Osteoblast (primary cell): ENCODE results near the gene LDHA. TPM values are rescaled to one million over a fixed set of nuclear protein-coding genes. Genes with fewer than 3 reads are reported as not detected.

Source experiments
- DNase-seq: peaks from one replicate; pipeline ENCODE4 v3.0.0; 2011; ENCODE audit warnings: low spot score, mixed read lengths; ENCODE audit not compliant: insufficient read length; ENCODE audit errors: missing footprints
- H2AFZ ChIP-seq: 2 replicates; pipeline ENCODE4 v1.6.0; 2011; ENCODE audit warnings: mild to moderate bottlenecking, low read length
- H3K27ac ChIP-seq: 2 replicates; pipeline ENCODE4 v1.5.1; 2011; ENCODE audit warnings: mild to moderate bottlenecking, low read depth, low read length, moderate library complexity
- H3K27me3 ChIP-seq: 2 replicates; pipeline ENCODE4 v1.6.0; 2012; ENCODE audit warnings: mild to moderate bottlenecking, control low read depth, inconsistent platforms, low read length, moderate library complexity; ENCODE audit not compliant: insufficient read depth
- H3K36me3 ChIP-seq: 2 replicates; pipeline ENCODE4 v1.5.1; 2011; ENCODE audit warnings: mild to moderate bottlenecking, low read length, control low read depth, moderate library complexity; ENCODE audit not compliant: insufficient read depth
- H3K4me1 ChIP-seq: 2 replicates; pipeline ENCODE4 v1.5.1; 2011; ENCODE audit warnings: mild to moderate bottlenecking, low read length, control low read depth, moderate library complexity; ENCODE audit not compliant: insufficient read depth
- H3K4me2 ChIP-seq: 2 replicates; pipeline ENCODE4 v1.6.0; 2011; ENCODE audit warnings: mild to moderate bottlenecking, low read length; ENCODE audit not compliant: insufficient read depth
- H3K4me3 ChIP-seq: fragments of 200-600 bp; sonication (generic); 3 replicates; pipeline ENCODE4 v1.5.1; 2012; ENCODE audit warnings: mild to moderate bottlenecking, low read length, inconsistent platforms; ENCODE audit not compliant: insufficient read depth
- H3K79me2 ChIP-seq: 2 replicates; pipeline ENCODE4 v1.6.0; 2012; ENCODE audit warnings: mild to moderate bottlenecking, low read length, control low read depth, inconsistent platforms; ENCODE audit not compliant: insufficient read depth
- H3K9me3 ChIP-seq: 2 replicates; pipeline ENCODE4 v1.5.1; 2011; ENCODE audit warnings: low read depth, low read length, control low read depth
- H4K20me1 ChIP-seq: 2 replicates; pipeline ENCODE4 v1.6.0; 2012; ENCODE audit warnings: mild to moderate bottlenecking, low read length, control low read depth; ENCODE audit not compliant: insufficient read depth
- CTCF ChIP-seq: IDR thresholded peaks from 2 replicates; pipeline ENCODE4 v1.5.1; 2011; ENCODE audit warnings: mild to moderate bottlenecking, low read depth, low read length, moderate library complexity; ENCODE audit errors: extremely low read depth
- total RNA-seq: library from RNA; depleted of rRNA; stranded (reverse); fragments of >200 nt; gene quantifications from 2 replicates; pipeline ENCODE4 v1.2.3, GENCODE V29; 2012

The LDHA gene
- total RNA-seq, 1 donor: 798 TPM

GRCh38 chr11:18416459-18416858 is 22.1 kb downstream of the LDHA start:
- Histone ChIP-seq H4K20me1 (no peaks in the 10 kb centered on the region), H3K4me1 (peaks cover 3% of the 10 kb centered on the region), H3K79me2 (no peaks in the 10 kb centered on the region), H3K27ac (no peak overlapping the region), H2AFZ (no peak overlapping the region), H3K4me2 (no peak overlapping the region), H3K4me3 (no peak overlapping the region), H3K27me3 (no peaks in the 10 kb centered on the region), H3K9me3 (no peaks in the 10 kb centered on the region), H3K36me3 (no peaks in the 10 kb centered on the region)
- no peak for DNase-seq
- TF ChIP-seq CTCF: no peak

- no peak overlapping the region for H3K27ac ChIP-seq
- DNase-seq: no peak
- H3K4me2 ChIP-seq: no peak overlapping the region
- H3K36me3 ChIP-seq: no peaks in the 10 kb centered on the region
- H2AFZ ChIP-seq: no peak overlapping the region
- no peaks in the 10 kb centered on the region for H3K79me2 ChIP-seq
- TF ChIP-seq CTCF: no peak
- no peaks in the 10 kb centered on the region for H3K27me3 ChIP-seq
- H4K20me1 ChIP-seq: no peaks in the 10 kb centered on the region
- H3K4me3 ChIP-seq: no peak overlapping the region
- no peaks in the 10 kb centered on the region for H3K9me3 ChIP-seq
- H3K4me1 ChIP-seq: no peaks in the 10 kb centered on the region
Observed at GRCh38 chr11:18419040-18419439, 24.7 kb downstream of the LDHA start.

GRCh38 chr11:18420067-18420466 is 25.7 kb downstream of the LDHA start:
- Histone ChIP-seq H3K4me2 (no peak overlapping the region), H3K36me3 (no peaks in the 10 kb centered on the region), H3K4me1 (no peaks in the 10 kb centered on the region), H3K9me3 (no peaks in the 10 kb centered on the region), H4K20me1 (no peaks in the 10 kb centered on the region), H3K27me3 (no peaks in the 10 kb centered on the region), H3K4me3 (no peak overlapping the region), H3K79me2 (no peaks in the 10 kb centered on the region), H2AFZ (no peak overlapping the region), H3K27ac (no peak overlapping the region)
- DNase-seq: no peak
- no peak for TF ChIP-seq CTCF

- no peak overlapping the region for H3K4me3 ChIP-seq
- H2AFZ ChIP-seq: no peak overlapping the region
- no peaks in the 10 kb centered on the region for H3K79me2 ChIP-seq
- H3K36me3 ChIP-seq: no peaks in the 10 kb centered on the region
- H4K20me1 ChIP-seq: no peaks in the 10 kb centered on the region
- TF ChIP-seq CTCF: no peak
- H3K9me3 ChIP-seq: no peaks in the 10 kb centered on the region
- DNase-seq: no peak
- H3K27ac ChIP-seq: no peak overlapping the region
- no peak overlapping the region for H3K4me2 ChIP-seq
- H3K4me1 ChIP-seq: no peaks in the 10 kb centered on the region
- H3K27me3 ChIP-seq: no peaks in the 10 kb centered on the region
Observed at GRCh38 chr11:18427240-18427639, 32.9 kb downstream of the LDHA start.
